Glomerular endothelial cell (primary cell): Measurements from ENCODE around the gene CFAP92. TPM values are rescaled to one million over a fixed set of nuclear protein-coding genes. Genes with fewer than 3 reads are reported as not detected.

Source experiments
- DNase-seq: peaks from one replicate; pipeline ENCODE4 v3.0.0-alpha.2; 2011; ENCODE audit warnings: low read depth, low spot score; ENCODE audit errors: extremely low read depth
- total RNA-seq: library from RNA; depleted of rRNA; stranded (reverse); fragments of >200 nt; gene quantifications from 2 replicates; pipeline ENCODE4 v1.2.3, GENCODE V29; 2015

CFAP92 gene
- total RNA-seq, 1 donor from 2014 or later = 1.7 TPM

DNA sequence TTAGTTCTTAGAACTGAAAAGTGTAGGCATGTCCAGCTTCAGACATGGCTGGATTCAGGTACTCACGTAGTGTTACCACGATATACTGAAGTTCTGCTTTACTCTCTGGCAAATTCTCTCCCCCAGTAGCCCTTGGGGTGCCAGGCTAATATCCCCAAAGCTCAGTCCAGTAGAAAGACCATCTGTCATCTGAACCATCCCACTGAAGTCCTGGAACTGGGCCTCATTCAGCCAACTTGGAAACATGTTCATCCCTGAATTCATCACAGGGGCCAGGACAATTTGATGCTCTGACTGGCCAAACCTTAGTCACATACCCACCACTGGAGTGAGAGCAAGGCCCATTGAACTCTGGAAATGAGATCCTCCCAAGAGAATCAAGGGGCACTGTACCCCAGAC is 15.4 kb upstream of the CFAP92 start:
- no peak for DNase-seq

- DNase-seq = no peak
Measured at GRCh38 chr3:129007792-129008191, 13.9 kb upstream of the CFAP92 start.

- DNase-seq = no peak
Measured at GRCh38 chr3:129006864-129007263, 13.0 kb upstream of the CFAP92 start.

- DNase-seq = no peak
Measured at GRCh38 chr3:129005526-129006303, 11.8 kb upstream of the CFAP92 start.

DNA sequence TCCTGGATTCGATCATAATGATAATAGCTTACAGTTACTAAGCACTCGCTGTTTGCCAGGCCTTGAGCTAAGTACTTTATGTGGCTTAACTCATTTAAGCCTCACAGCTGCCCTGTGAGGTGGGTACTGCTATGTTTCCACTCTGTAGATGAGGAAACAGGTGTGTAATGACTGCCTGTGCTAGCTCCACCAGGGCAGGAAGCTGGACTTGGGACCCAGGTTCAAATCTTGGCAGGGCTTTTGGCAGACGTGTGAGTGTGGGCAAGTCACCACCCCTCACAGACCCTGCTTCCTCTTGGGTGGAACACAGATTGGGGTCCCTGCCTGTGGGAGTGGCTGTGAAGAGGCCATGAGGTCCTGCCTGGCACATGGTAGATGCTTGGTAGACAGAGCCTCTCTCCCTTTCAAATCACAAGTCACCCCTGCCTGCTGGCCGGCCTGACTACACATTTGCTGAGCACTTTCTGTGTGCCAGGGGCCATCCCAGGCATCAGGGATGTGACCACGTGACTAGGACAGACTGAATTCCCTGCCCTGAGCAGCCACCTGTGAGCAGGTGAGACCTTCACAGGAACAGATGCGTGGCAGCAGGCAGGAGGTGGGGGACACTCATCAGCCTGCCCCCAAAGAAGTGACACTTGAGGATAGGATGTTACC is 10.9 kb upstream of the CFAP92 start:
- no peak for DNase-seq

- no peak for DNase-seq
Measured at GRCh38 chr3:129003578-129004112, 9.8 kb upstream of the CFAP92 start.

DNA sequence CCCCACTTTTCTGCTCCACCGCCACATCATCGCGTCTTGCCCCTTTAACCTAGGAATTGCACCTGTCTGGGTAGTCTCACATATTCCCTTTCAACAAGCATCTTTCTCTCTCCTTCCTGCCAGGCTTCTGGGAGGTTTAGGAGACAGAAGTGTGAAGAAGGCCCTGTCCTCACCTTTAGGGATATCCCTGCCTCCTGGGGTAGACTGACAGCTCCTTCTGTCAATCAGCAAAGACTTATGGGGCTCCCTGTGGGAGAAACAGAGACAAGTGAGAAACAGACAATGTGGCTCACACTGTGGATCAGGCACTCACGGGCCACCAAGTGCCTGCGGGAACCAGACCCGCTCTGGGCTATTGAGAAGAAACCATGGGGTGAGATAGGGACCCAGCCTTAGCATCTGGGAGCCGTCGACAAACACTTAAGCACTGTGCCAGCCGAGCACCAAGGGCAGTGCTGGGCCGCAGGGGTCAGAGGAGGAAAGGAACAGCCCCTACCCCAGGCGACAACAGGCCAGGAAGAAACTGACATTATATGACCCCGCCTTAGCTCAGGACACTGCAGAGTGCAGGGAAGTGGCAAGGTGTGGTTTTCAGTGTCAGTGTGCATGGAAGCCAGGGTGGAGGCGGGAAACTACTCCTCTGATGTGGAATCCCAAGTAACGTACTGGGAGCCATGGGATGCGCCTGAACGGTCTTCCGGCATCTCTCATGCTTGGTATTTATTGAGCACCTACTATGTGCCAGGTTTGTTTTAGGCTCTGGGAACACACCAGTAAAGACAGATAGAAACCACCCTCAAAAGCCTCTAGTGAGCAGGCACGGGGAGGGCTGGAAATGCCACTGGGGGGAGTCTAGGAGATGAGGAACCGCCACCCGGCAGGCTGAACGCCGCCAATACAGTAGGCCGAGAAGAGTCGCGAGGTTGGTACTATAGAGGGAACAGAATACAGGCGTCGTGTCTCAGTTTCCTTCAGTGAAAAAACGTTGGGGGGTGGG is 9.0 kb upstream of the CFAP92 start:
- DNase-seq = no peak

DNA sequence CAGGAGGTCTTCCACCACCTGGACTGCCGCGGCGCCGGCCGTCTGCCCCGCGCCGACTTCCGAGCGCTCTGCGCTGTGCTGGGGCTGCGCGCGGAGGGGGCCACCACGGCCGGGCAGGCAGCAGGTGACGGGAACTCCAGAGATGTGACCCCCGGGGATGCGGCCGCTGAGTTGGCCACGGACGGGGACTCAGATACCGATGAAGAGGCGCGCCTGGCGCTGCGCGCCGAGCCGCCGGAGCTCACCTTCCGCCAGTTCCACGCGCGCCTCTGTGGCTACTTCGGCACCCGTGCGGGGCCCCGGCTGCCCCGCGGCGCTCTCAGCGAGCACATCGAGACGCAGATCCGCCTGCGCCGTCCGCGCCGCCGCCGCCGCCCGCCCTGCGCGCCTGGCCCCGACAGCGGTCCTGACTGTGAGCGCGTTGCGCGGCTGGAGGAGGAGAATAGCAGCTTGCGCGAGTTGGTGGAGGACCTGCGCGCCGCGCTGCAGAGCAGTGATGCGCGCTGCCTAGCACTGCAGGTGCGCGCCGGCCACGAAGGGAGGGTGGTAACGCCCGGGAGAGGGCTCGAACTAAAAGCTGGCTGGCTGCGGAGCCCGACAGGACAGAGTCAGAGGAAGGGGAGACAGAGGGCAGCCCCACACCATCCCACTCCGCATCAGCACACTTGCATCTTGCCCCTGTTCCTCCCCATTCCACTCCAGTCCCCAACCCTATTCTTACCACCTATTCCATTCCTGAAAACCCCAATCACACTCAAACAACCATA is 8.1 kb upstream of the CFAP92 start:
- no peak for DNase-seq

- DNase-seq = no peak
Measured at GRCh38 chr3:129001101-129001805, 7.4 kb upstream of the CFAP92 start, which contains the start of gene EFCC1. Gene EFCC1, plus strand, starts transcription at chr3:129001304. Its CDS starts 325 bp downstream, at chr3:129001629.

GRCh38 chr3:129000742-129001100 is 6.8 kb upstream of the CFAP92 start:
- DNase-seq = no peak

- no peak for DNase-seq
Measured at GRCh38 chr3:128999102-128999501, 5.2 kb upstream of the CFAP92 start.

DNA sequence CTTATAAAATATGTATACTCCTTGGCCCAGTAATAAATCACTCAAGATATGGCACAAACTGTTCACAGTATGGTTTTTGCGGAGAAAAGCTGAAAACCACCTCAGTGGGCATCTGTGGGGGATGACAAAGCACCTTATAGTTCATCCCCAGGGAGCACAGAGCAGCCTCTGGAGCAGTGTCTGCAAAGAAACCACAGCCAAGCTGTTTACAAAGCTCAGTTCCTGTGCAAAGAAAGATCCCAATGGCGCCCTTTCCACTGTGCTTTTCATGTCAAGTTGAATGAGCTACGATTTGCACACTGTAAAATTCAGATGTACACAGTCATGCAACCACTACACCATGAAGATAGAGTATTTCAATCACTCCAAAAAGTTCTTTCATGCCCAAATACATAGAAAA is 4.7 kb upstream of the CFAP92 start:
- DNase-seq = no peak

DNA sequence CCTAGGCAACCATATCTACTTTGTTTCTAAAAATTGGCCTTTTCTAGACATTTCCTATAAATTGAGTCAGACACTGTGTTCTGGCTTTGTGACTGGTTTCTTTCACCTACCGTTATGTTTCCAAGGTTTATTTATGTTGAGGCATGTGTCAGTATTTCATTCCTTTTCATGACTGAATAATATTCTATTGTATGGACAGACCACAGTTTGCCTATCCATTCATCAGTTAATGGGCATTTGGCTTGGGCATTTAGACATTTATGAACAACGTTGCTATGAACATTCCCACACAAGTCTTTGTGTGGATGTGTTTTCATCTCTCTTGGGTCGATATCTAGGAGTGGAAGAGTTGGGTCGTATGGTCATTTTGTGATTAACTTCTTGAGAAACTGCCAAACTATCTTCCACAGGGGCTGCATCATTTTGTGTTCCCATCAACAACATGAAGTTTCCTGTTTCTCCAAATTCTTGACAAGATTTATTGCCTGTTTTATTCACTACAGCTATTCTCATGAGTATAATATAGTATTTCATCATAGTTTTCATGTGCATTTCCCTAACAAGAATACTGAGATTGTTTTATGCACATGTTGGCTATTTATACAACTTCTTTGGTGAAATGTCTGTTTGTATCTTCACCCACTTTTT is 3.7 kb upstream of the CFAP92 start:
- DNase-seq = no peak

- no peak for DNase-seq
Measured at GRCh38 chr3:128996726-128997125, 2.9 kb upstream of the CFAP92 start.

- DNase-seq = no peak
Measured at GRCh38 chr3:128996200-128996599, 2.3 kb upstream of the CFAP92 start.

GRCh38 chr3:128995737-128996136 is 1.9 kb upstream of the CFAP92 start:
- no peak for DNase-seq

DNA sequence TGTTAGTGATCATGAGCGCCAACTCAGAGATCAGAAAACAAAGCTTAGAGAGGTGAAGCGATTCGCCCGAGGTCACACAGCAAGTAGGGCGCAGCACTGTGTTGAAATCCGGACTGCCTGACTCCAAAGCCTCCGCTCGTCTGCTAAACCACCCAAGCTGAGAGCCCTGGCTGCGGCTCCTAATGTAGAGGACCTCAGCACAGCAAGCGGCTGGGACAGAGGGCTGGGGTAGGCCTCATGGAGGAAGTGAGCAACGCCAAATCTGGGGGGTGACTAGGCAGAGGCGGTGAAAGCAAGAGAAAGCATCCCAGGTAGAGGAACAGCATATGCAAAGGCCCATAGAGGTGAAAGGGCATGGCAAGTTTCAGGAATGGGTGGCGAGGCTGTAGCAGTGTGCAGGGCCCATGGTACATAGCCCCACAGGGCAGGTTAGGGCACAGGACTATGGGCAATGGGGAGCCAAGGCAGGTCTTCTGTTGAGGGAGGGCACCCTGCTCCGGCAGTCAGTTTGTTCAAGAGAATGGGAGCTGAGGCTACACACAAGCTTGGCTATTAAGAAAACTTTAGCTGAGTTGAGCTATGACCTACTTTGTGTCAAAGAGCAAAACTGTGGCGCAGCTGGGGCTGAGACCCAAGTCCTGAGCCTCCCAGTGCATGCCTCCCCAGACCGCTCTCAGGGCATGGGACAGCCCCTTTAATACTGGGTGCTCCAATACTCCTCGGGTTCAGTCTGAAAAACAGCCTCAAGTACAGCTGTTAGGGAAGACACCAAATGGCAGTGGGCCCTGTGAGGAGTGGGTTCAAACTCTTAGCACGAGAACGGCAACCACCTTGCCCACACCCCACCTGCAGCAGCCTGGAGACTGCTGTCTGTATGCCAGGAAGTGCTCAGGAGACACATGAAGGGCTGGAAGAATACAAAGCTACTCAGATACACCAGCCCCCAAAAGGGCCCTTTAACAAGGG is 988 bp upstream of the CFAP92 start:
- DNase-seq = no peak

- DNase-seq = no peak
Measured at GRCh38 chr3:128994173-128994512, 267 bp upstream of the CFAP92 start.
